Activated T-cell treated with anti-CD3 and anti-CD28 coated beads, Interleukin-2, amount 50 U/mL, for 72 hours (primary cell): ENCODE data around the gene PPP1R3G. TPM values are rescaled to one million over a fixed set of nuclear protein-coding genes. Genes with fewer than 3 reads are reported as not detected.
A peak's percentile ranks its signal among the peaks of the same experiment; 100 is the strongest.
"Not testable (repeated sequence)": the region's sequence is repeated elsewhere in the genome, so short reads cannot be mapped to it uniquely, and the experiment has no call there.

ENCODE experiments used
- ATAC-seq, 2 donors: fragments of 150-1000 bp; cut with Tn5 transposase; replicated peaks in 1 of 2; 2 replicates each; pipeline ENCODE4 v1.10.0; 2021; ENCODE audit warnings: moderate library complexity in 2 of 2, mild to moderate bottlenecking in 1 of 2
- DNase-seq, 2 donors: peaks; one replicate each; pipeline ENCODE4 v3.0.0; 2021 to 2022; ENCODE audit warnings: mixed read lengths in 1 of 2
- H3K27ac Mint-ChIP-seq: one replicate; pipeline ENCODE4 v1.8.0; 2022; ENCODE audit warnings: mild to moderate bottlenecking, moderate library complexity, mixed read lengths
- H3K27me3 Mint-ChIP-seq: one replicate; pipeline ENCODE4 v1.8.0; 2022; ENCODE audit warnings: low read depth, mixed read lengths
- H3K36me3 Mint-ChIP-seq, 2 donors: one replicate each; pipeline ENCODE4 v1.8.0; 2022; ENCODE audit warnings: mixed read lengths in 2 of 2, mild to moderate bottlenecking in 1 of 2; ENCODE audit not compliant: insufficient read depth in 2 of 2
- H3K4me1 Mint-ChIP-seq: one replicate; pipeline ENCODE4 v1.8.0; 2022; ENCODE audit warnings: low read depth, mixed read lengths
- H3K4me3 Mint-ChIP-seq, 2 donors: one replicate each; pipeline ENCODE4 v1.8.0; 2022; ENCODE audit warnings: mild to moderate bottlenecking in 2 of 2, mixed read lengths in 2 of 2, moderate library complexity in 2 of 2
- H3K9me3 Mint-ChIP-seq, 2 donors: one replicate each; pipeline ENCODE4 v1.8.0; 2022; ENCODE audit warnings: mixed read lengths in 2 of 2
- total RNA-seq, 2 donors: library from RNA; stranded (reverse); gene quantifications; one replicate each; pipeline ENCODE4 v1.2.3, GENCODE V29; 2022

PPP1R3G gene
- total RNA-seq, 2 donors from 2014 or later = 0.05 TPM; not detected in 1

DNA sequence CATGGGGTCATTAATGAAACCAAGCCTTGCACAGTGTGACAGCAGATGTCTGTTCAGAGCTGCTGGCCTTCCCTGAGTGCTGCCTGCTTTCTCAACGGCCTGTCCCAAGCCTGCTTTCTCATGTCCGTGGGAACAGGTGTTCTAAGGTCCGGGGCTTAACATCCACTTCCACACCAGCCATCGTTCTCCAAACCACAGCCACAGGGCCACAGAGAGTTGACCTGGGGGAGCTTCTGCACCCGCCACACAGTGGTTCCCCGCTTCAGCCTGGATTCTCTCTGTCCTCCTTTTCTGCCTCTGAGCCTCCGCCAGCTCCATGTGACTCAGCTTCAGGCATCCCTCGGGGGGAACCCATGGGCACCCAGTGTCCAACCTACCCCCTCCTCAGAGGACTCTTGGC lies 26.9 kb upstream of the PPP1R3G start:
- H3K27ac Mint-ChIP-seq = no peak overlapping the region

DNA sequence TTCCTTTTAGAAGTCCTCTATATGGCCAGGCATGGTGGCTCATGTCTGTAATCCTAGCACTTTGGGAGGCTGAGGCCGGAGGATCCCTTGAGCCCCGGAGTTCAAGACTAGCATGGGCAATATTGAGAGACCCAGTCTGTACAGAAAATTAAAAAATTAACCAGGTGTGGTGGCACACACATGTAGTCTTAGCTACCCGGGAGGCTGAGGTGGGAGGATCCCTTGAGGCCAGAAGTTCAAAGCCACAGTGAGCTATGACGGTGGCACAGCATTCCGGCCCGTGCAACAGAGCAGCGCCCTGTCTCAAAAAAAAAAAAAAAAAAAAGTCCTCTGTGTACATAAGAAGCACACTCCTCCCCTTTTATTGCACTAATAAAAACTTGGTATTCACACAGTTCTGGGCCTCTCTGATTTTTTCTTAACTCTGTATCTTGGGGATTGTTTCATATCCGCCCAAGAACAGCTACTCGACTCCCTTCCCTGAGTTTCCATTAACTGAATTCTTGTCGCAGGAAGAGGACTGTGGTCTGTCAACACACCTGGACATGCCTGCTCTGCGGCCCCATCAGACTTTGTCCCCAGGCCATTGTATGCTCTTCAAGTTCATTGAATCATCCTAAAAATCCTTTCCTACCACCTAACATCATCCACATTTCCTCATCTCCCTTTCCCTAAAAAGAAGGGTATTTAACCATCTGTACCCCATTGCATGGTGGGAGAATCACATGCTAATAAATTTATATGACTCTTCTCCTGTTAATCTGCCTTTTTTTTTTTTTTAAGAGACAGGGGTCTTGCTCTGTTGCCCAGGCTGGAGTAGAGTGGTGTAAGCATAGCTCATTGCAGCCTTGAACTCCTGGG lies 25.9 kb upstream of the PPP1R3G start:
- Mint-ChIP-seq H3K36me3 (no peaks in the 10 kb centered on the region), H3K27ac (no peak overlapping the region), H3K4me3 (no peak overlapping the region), H3K4me1 (no peaks in the 10 kb centered on the region), H3K27me3 (no peaks in the 10 kb centered on the region), H3K9me3 (no peaks in the 10 kb centered on the region)
- DNase-seq = no peak
- no peak for ATAC-seq

More for the DNA sequence above, 26.9 kb upstream of the PPP1R3G start:
- DNase-seq (no peak), ATAC-seq (no peak)
- peaks cover under 1% of the 10 kb centered on the region for H3K4me1 Mint-ChIP-seq
- H3K9me3 Mint-ChIP-seq = no peaks in the 10 kb centered on the region
- H3K36me3 Mint-ChIP-seq = no peaks in the 10 kb centered on the region
- no peak overlapping the region for H3K4me3 Mint-ChIP-seq
- no peaks in the 10 kb centered on the region for H3K27me3 Mint-ChIP-seq

DNA sequence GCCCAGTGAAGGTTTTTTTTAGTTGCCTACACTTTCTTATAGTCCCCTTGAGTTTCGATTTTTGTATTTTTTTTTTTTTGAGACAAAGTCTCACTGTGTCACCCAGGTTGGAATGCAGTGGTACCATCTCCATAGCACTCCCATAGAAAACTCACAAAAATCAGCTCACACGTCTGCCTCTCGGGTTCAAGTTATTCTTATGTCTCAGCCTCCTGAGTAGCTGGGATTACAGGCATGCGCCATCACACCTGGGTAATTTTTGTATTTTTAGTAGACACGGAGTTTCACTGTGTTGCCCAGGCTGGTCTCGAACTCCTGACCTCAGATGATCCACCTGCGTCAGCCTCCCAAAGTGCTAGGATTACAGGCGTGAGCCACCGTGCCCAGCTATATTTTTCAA lies 24.7 kb upstream of the PPP1R3G start:
- not testable (repeated sequence) for DNase-seq, H3K4me1 Mint-ChIP-seq, ATAC-seq, H3K36me3 Mint-ChIP-seq, H3K27ac Mint-ChIP-seq, H3K9me3 Mint-ChIP-seq, H3K4me3 Mint-ChIP-seq, H3K27me3 Mint-ChIP-seq

- ATAC-seq (no peak), DNase-seq (no peak)
- H3K9me3 Mint-ChIP-seq = peaks cover 0 to 1% of the 10 kb centered on the region in 2 donors
- H3K36me3 Mint-ChIP-seq = no peaks in the 10 kb centered on the region
- no peaks in the 10 kb centered on the region for H3K4me1 Mint-ChIP-seq
- no peak overlapping the region for H3K4me3 Mint-ChIP-seq
- no peaks in the 10 kb centered on the region for H3K27me3 Mint-ChIP-seq
- H3K27ac Mint-ChIP-seq = no peak overlapping the region
Measured at GRCh38 chr6:5061152-5061551, 24.0 kb upstream of the PPP1R3G start.

DNA sequence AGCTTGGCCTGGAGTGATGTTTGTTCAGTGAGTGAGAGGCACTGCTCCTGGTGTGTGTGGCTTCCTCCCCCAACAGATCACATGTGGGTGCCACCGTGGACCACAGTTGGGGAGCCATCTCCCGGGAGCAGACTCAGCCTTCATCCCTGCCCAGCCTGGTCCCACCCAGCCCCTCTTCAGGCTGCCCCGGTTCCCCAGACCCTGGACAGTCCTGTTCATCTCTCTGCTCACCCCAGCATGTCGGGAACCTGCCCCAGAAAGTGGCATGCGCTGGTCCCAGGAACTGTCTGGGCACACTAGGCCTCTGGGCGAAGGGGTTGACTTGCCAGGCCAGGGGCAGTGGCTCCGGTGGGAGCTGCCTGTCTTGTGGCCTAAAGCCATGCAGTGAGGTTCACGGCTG lies 21.5 kb upstream of the PPP1R3G start:
- no peak overlapping the region for H3K27ac Mint-ChIP-seq
- ATAC-seq (no peak), DNase-seq (no peak)
- no peaks in the 10 kb centered on the region for H3K4me1 Mint-ChIP-seq
- H3K36me3 Mint-ChIP-seq = peaks cover 0 to 2% of the 10 kb centered on the region in 2 donors
- peaks cover 0 to 1% of the 10 kb centered on the region in 2 donors for H3K9me3 Mint-ChIP-seq
- H3K4me3 Mint-ChIP-seq = no peak overlapping the region
- H3K27me3 Mint-ChIP-seq = no peaks in the 10 kb centered on the region

- ATAC-seq = no peak
- H3K27ac Mint-ChIP-seq = no peak overlapping the region
- H3K27me3 Mint-ChIP-seq = no peaks in the 10 kb centered on the region
- peaks cover 0 to 1% of the 10 kb centered on the region in 2 donors for H3K9me3 Mint-ChIP-seq
- no peak overlapping the region for H3K4me3 Mint-ChIP-seq
- no peaks in the 10 kb centered on the region for H3K4me1 Mint-ChIP-seq
- DNase-seq = no peak
- H3K36me3 Mint-ChIP-seq = peaks cover 0 to 2% of the 10 kb centered on the region in 2 donors
Measured at GRCh38 chr6:5066456-5067093, 18.6 kb upstream of the PPP1R3G start.

GRCh38 chr6:5067305-5067704 lies 17.8 kb upstream of the PPP1R3G start:
- peaks cover 2% of the 10 kb centered on the region for H3K4me1 Mint-ChIP-seq
- peaks cover 0 to 2% of the 10 kb centered on the region in 2 donors for H3K36me3 Mint-ChIP-seq
- no peak for ATAC-seq
- no peaks in the 10 kb centered on the region for H3K27me3 Mint-ChIP-seq
- H3K4me3 Mint-ChIP-seq = no peak overlapping the region
- DNase-seq = no peak
- peaks cover 0 to 1% of the 10 kb centered on the region in 2 donors for H3K9me3 Mint-ChIP-seq
- no peak overlapping the region for H3K27ac Mint-ChIP-seq

GRCh38 chr6:5068153-5068751 lies 16.9 kb upstream of the PPP1R3G start:
- no peak overlapping the region for H3K4me3 Mint-ChIP-seq
- peaks cover 6% of the 10 kb centered on the region for H3K4me1 Mint-ChIP-seq
- H3K27ac Mint-ChIP-seq = no peak overlapping the region
- ATAC-seq (no peak), DNase-seq (no peak)
- peaks cover 0 to 1% of the 10 kb centered on the region in 2 donors for H3K9me3 Mint-ChIP-seq
- H3K36me3 Mint-ChIP-seq = peaks cover 0 to 2% of the 10 kb centered on the region in 2 donors
- no peaks in the 10 kb centered on the region for H3K27me3 Mint-ChIP-seq

- H3K4me3 Mint-ChIP-seq = no peak overlapping the region
- H3K27me3 Mint-ChIP-seq = peaks cover 7% of the 10 kb centered on the region
- H3K9me3 Mint-ChIP-seq = no peaks in the 10 kb centered on the region
- peaks cover 6% of the 10 kb centered on the region for H3K4me1 Mint-ChIP-seq
- no peak for DNase-seq
- ATAC-seq = no peak
- H3K36me3 Mint-ChIP-seq = peaks cover 0 to 2% of the 10 kb centered on the region in 2 donors
- H3K27ac Mint-ChIP-seq = no peak overlapping the region
Measured at GRCh38 chr6:5071216-5071615, 13.9 kb upstream of the PPP1R3G start.

DNA sequence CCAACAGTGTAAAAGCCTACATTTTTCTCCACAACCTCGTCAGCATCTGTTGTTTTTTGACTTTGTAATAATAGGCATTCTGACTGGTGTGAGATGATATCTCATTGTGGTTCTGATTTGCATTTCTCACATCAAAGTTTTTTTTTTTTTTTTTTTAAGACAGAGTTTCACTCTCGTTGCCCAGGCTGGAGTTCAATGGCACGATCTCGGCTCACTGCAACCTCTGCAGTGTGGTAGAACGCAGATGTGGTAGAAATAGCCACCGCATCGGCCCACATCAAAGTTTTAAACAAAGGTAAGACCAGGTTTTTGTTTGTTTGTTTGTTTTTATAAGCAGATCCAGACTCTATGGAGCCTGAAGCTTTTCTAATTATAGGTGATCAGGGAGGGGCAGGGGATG lies 12.7 kb upstream of the PPP1R3G start:
- peak in 1 of 2 donors; percentile 14 for DNase-seq
- peaks cover 6% of the 10 kb centered on the region for H3K4me1 Mint-ChIP-seq
- no peak overlapping the region for H3K4me3 Mint-ChIP-seq
- peaks cover 7% of the 10 kb centered on the region for H3K27me3 Mint-ChIP-seq
- ATAC-seq = peak; percentile 61 to 62
- H3K36me3 Mint-ChIP-seq = no peaks in the 10 kb centered on the region
- peak overlapping the region; percentile 51 for H3K27ac Mint-ChIP-seq
- no peaks in the 10 kb centered on the region for H3K9me3 Mint-ChIP-seq

DNA sequence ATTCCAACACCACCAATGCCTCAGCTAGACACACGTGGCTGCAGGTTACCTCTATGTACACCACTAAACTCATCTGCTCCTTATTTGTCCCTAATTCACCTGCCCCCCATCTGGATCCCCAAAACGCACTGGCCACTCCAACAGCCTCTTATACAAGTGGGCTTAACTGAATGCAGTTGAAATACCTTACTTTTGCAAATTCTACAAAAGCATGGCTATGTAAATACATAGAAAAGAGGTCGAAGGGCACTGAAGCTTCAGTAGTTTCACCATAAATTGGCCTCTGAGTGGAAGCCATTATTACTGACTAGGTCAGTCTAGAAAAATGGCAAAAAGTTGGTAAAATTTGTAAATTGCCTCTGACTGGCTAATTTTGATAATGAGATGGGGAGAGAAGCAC lies 11.1 kb upstream of the PPP1R3G start:
- ATAC-seq (no peak), DNase-seq (no peak)
- Mint-ChIP-seq H3K4me1 (peaks cover 6% of the 10 kb centered on the region), H3K4me3 (no peak overlapping the region), H3K9me3 (no peaks in the 10 kb centered on the region), H3K27me3 (peaks cover 7% of the 10 kb centered on the region), H3K27ac (no peak overlapping the region), H3K36me3 (no peaks in the 10 kb centered on the region)

DNA sequence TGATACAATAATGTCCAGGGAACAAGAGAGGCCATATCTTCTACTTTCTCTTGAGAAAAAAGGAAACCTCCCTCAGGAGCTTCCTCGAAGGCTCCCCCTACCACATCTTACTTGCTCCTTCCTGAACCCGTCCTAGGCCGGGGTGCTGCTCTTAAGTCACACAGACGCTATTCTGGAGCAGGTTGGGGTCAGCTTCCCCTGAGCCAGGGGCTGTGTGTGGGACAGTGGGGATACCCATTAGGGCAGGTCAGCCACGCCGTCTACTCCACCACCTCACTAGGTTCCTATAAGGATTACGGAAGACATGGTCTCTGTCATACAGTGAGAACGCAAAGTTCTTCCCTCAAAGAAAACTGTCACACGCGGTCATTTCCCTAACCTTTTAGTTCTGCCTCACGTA lies 8.2 kb upstream of the PPP1R3G start:
- H3K36me3 Mint-ChIP-seq = peaks cover 0 to 1% of the 10 kb centered on the region in 2 donors
- peaks cover 6% of the 10 kb centered on the region for H3K4me1 Mint-ChIP-seq
- no peak for DNase-seq
- H3K27ac Mint-ChIP-seq = no peak overlapping the region
- no peak for ATAC-seq
- no peaks in the 10 kb centered on the region for H3K9me3 Mint-ChIP-seq
- no peak overlapping the region for H3K4me3 Mint-ChIP-seq
- H3K27me3 Mint-ChIP-seq = peaks cover 16% of the 10 kb centered on the region

GRCh38 chr6:5078121-5078669 lies 6.9 kb upstream of the PPP1R3G start:
- no peaks in the 10 kb centered on the region for H3K4me1 Mint-ChIP-seq
- DNase-seq (no peak), ATAC-seq (no peak)
- H3K4me3 Mint-ChIP-seq = no peak overlapping the region
- H3K36me3 Mint-ChIP-seq = peaks cover 0 to 1% of the 10 kb centered on the region in 2 donors
- H3K27ac Mint-ChIP-seq = no peak overlapping the region
- peaks cover 28% of the 10 kb centered on the region for H3K27me3 Mint-ChIP-seq
- no peaks in the 10 kb centered on the region for H3K9me3 Mint-ChIP-seq
